GM21447 (cell line): Measurements from ENCODE around the gene ENTREP1.
"Not testable (repeated sequence)": the region's sequence is repeated elsewhere in the genome, so short reads cannot be mapped to it uniquely, and the experiment has no call there.

Experiments
- ATAC-seq: cut with Tn5 transposase; IDR thresholded peaks from one replicate; pipeline ENCODE4 v1.9.1; 2021; ENCODE audit not compliant: unreplicated experiment

Gene ENTREP1

DNA sequence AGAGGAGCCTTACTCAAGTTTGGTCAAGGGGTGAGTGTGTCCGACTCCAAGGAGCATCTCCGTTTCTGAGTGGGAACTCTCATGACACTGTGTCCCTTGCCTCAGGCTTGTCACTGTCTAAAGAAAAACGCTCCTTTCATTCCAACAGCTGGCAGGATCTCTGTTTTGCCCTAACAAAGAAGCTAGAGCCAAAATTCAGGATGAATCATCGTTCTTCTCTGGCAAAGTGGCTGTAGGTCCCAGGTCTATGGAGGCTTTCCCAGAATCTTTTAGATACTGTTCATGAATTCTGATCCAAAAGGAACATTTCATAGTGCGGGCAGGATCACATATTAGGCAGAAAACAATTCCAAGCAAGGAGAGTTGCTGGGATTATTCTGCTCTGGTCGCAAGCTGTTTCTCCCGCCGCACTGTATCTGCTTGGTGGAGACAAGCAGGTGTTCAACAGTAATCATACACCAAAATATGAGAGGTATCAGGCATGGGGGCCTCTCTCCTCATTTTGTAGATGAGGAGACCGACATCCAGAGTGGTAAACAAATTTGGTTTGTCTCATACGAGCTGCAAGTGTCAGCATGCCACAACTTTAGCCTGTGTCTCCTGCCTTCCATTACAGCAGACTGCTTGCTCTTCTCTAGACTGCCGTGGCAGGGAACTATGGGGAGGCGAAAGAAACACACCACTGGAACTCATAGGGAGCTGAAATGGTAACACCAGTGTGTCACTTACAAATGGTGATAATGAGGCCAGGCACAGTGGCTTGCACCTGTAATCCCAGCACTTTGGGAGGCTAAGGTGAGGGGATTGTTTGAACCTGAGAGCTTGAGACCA is 72.6 kb downstream of the ENTREP1 start:
- ATAC-seq: no peak

DNA sequence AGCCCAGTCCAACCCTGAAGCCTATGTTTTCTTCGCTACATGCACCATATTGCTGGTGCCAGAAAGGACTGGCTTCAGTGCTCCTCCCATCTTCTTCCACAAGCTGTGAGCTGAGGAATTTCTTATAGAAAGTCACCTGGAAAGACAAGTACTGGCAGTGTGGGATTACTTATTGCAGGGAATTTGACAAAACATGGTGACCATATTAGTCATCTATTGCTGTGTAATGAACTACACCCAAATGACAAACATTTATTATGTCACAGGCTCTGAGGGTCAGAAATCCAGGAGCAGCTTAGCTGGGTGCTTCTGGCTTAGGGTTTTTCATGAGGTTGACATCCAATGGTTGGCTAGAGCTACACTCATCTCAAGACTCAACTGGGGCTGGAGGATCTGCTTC is 75.5 kb downstream of the ENTREP1 start:
- no peak for ATAC-seq

DNA sequence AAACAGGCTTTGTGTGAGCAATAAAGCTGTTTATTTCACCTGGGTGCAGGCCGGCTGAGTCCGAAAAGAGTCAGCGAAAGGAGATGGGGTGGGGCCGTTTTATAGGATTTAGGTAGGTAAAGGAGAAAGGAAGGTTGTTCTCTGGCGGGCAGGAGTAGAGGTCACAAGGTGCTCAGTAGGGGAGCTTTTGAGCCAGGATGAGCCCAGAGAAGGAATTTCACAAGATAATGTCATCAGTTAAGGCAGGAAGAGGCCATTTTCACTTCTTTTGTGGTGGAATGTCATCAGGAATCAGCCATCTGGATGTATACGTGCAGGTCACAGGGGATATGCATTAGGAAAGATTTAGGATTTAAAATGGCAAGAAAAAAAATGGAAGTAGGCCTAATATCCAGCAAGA is 84.9 kb downstream of the ENTREP1 start:
- not testable (repeated sequence) for ATAC-seq

DNA sequence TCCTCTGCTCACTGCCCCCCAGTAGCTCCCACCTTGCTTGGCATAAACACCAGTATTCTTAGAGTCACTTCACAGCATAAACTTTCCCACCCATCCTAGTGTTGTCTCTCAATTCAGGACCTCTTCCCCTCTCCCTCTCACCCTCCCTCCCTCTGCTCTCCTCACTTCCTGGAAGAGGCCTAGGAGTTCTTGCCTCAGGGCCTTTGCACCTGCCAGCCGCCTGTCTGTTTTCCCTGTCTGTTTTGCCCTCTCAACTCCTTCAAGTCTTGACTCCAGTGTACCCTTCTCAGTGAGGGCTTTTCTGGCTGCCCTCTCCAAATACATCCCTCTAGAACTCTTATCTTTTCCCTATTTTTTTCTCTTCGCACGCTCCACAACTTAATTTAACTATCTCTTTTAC is 86.2 kb downstream of the ENTREP1 start:
- no peak for ATAC-seq

DNA sequence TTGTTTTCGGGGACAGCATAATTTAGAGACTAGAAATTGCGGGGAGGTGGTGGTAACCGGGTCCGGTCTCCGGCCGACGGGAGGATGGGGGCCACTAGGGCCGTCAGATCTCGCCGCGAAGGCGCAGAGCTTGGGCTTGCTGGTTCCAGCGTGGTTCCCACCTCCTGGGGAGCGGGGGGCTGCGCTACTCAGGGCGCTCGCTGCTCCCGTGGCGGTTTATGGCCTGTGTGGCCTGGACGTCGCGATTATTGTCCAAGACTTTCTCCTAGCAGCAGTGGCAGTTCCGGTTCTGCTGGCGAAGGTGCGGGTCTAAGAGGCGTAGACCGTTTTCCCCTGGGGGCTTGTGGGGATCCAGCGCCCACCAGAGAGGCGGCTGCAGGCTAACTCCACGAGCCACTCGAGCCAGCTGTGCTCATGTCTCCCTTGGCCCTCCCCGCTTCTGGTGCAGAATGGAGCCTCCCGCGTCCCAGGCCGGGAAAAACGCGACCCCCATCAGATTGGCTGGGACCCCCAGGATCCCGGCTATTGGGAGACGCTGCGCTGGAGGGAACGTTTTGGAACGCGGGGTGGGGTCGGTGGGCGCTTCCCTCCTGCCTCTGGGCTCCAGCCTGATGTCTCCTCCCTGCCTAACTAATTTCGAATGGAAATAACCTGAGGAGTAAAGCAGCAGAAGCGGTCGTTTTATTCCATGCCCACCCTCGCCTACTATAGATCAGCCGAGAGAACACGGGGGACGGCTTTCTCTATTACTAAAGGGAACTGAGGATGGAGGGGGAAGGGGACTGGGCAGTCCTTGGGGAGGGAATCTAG is 87.1 kb downstream of the ENTREP1 start:
- no peak for ATAC-seq

DNA sequence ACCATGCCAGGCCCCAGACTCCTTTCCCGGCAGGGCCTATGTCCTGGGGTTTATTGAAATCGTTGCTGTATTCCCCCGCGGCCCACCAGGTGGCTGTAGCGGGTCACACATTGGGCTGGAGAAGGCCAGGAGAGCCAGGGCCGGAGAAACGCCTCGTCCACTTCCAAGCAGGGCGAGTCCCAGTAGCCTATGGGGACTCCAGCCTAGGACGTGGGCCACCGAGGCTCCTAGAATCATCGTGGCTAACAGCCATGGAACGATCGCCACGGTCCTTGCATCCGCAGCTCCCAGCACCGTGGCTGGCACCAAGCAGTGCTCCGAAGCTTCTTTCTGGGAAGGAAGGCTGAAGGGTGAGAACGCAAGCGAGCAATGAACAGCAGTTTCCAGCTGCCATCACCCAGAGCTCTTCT is 87.7 kb downstream of the ENTREP1 start:
- ATAC-seq: no peak

DNA sequence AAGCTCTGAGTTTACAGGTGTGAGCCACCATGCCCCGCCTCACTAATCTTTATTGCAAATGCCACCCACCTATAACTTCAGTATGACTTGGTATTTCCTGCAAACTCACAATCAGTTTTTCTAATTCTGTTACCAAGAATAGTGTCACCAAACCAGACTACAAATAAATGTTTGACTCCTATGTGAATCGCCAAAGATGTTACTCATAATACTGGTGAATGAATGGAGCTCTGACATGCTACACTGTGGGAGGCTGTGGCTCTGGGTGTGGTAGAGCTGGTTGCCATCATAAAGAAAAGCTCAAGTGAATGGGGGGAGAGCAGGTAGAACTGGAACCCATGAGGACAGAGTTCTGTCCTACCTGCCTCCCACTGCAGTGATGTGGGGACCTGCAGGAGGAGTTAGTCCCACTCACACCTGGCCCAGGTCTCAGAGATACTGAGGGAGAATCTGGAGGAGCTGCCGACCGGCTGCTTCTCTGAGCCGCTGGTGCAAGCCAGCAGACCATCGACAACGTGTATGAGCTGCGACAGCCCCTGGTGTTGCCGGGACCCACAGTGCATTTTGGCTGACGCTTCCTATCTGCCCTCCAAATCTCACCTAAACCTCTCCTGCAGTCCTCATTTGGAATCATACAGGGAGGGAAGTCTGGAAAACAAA is 95.7 kb downstream of the ENTREP1 start:
- no peak for ATAC-seq

DNA sequence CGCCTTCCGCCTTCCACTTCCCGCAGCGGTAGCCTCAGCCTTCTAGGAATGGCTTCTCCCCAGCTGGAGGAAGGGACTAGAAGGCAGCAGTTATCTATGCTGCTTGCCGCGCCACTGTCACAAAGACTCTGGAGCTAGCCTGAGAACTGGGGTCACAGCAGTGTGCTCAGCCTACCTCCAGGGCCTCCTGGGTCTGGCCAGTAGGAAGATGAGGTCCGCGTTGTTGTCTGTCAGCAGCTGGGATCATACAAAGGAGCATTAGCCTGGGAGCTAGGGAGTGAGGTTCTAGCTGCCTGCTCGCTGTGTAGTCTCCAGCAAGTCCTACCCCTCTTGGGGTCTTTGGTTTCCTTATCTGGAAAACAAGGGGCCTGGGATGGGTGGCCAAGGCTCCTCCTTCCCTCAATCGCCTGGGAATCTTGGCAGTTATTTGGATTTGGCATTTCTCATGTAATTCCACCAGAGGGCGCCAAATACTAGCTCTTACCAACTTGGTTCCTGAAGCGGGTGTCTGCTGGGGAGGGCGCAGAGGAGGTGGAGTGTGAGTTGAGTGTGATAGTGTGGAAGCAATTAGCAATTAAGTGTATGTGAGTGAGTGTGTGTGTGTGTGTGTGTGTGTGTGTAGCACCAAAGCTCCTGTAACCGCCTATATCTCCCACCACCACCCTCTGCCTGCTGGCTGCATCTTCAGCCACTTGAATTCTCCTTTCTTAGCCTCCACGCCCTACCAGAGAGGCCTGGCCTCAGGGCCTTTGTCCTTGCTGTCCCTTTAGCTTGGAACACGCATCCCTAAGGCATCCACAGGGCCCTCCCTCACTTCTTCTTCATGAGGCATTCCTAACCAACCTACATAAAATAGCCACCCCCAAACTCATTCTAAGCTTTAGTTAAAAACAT is 97.1 kb downstream of the ENTREP1 start:
- ATAC-seq: no peak

DNA sequence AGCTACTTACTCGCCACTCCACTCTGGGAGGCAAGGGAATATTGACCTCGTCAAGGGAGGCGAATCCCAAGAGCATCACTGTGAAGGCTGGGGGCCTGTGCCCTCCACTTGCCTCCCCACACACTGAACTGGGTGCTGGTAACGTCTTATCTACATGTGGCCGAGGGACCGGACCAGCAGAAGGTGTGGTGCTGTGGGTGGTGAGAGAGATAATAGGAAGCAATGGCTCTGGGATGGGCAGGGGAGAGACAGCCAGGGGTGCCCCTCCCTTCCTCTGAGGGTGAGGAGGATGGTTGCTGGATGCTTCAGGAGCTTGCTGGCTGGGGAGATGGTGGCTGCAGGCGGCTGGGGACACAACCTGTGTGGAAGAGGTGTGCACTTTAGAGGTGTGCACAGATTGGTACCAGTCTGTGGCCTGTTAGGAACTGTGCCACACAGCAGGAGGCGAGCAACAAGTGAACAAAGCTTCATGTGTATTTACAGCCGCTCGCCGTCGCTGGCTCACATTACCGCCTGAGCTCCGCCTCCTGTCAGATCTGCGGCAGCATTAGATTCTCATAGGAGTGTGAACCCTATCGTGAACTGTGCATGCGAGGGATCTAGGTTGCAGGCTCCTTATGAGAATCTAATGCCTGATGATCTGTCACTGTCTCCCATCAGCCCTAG is 100.3 kb downstream of the ENTREP1 start:
- ATAC-seq: no peak

DNA sequence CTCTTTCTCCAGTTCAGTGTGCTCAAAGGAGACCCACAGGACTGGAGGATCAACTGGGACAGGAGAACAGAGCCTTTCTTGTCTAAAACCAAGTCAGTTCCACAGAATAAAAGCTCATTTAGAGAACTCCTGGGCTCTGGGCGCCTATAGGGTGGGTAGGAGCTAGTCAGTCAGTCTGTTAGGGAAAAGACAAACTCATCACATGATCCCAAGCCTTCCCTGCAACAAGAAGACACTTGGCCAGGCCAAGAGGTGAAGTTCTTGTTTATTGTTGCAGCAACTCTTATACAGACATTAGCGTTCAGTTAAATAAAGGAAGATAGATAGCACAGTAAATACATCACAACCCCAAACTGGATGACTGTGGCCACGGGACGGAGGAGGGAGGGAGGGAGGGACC is 102.3 kb downstream of the ENTREP1 start:
- no peak for ATAC-seq

DNA sequence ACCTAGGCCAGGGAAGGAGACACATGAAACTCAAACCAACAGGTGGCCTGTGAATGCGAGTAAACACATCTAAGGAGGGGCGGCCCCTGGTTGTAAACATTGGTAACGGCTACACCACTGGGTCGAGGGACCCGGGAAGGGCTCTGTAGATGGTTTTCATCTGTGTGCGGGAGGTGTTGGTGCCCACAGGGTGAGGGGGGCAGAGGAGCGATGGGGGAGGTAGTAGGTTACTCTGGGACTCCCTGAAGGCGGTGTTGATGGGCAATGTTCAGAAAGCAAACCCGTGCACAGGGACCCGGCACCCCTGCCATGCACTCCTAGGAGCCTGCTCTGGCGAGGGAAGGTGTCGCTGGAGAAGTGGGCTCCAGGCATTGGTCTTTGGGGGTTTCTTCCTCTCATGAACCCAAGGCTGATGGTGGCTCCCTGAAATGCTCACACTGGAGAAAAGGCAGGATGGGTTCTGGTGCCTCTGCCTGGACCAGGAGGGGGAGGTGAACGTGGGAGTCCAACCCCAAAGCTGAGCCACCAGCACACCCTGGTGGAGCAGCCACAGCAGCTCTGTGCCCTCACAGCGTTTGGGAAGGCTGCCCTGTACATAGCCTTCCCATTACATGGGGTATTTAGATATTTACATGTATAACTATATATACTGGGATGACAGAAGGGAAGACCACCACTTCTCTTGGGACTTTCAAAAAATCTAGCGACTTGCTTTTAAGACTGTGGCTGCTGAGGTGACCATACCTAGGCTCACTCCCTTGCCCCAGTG is 103.2 kb downstream of the ENTREP1 start:
- no peak for ATAC-seq

DNA sequence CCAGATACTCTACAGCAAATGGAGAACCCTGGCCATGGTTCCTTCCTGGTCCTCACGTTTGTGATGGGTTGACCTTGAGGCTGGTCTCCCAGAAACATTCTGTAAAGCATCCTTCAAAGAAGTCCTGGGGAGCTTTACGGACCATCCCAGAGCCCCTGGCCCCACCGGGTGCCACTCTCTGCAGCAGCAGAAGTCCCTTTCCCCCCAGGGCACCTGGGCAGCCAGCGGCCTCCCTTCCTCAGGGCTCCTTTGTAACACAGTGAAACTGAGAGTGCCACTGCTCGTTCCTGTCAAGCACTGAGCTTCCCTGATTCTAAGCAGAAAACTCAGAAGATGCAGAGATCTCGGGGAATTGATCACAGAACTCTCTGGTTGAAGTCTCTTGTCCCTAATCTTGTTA is 104.3 kb downstream of the ENTREP1 start:
- ATAC-seq: no peak

DNA sequence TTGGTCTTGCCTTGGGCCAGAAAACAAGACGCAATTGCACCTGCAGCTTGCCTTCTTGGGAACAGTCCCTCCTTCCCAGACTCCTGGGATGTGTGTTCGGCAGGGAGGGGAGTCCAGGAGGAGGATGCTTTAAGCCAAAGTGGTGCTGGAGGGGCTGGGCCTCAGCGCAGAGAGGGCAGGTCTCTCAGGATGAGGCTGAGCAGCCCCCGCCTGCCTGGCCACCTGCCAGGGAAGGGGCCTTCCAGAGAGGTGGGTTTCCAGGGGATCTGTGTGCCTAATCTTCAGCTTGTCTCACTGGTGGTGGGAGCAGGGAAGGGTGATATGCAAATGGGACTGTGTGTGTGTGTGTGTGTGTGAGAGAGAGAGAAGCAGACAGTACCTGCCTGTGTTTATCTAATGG is 105.2 kb downstream of the ENTREP1 start:
- no peak for ATAC-seq

DNA sequence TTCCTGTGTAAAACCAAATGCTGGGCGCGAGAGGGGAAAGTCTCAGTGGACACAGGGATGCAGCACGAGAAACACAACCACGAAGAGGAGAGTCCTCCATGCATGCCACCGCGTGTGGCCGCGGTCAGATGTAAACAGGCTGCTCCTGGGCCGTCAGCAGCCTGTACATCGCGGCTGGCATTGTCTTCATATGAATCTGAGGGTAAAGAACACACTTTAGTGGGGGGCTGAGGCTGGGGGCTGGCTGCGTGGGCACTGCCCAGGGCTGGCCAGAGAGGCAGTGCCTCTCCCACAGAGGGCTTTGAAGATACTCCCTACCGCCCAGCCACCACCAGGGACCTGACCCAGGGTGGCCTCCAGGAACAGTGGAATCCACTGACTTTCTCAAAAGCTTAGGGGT is 106.2 kb downstream of the ENTREP1 start:
- ATAC-seq: no peak

DNA sequence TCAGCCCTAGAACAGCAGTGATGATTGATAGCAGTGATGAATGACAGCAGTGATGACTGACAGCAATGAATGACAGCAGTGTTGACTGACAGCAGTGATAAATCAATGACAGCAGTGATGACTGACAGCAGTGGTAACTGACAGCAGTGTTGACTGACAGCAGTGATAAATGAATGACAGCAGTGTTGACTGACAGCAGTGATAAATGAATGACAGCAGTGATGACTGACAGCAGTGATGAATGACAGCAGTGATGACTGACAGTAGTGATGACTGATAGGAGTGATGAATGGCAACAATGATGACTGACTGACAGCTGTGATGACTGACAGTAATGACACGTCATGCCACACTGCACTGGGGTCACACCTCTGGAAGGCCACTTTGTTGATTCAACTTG is 106.8 kb downstream of the ENTREP1 start:
- ATAC-seq: no peak

DNA sequence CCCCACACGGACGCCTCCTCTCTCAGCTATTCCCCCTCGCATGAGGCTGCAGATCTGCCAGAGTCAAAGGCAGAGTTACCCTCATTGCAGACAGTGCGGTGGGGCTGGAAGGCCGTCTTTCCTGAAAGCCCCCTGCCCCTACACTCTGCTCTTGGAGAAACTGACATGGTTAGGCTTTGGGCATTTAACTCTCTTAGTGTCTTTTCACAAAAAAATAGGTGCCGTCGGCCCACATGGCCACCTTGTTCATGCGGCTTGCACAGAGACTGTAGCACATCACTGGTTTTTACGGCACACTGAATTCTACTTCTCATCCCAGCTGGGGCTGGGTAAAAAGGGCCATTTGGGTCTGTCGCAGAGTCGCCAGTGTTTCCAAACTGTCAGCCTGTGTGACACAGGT is 107.6 kb downstream of the ENTREP1 start:
- no peak for ATAC-seq

DNA sequence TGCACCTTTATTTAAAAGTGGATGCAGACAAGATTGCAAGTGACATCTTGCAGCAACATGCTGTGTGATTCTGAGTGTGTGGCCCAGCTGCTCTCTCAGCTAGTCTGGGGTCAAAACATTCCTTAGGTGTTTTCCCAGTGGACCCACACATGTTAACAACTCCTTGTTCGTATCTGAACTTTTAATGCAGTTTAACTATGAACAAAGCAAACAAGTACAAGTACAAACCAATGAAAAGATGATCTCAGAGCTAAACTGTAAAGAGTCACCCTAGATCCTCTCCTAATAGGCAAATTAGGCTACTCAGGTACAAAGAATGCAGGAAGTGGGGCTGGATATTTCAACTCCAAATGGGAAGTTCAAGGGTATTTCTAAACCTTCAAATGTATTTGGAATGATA is 108.4 kb downstream of the ENTREP1 start:
- ATAC-seq: no peak

DNA sequence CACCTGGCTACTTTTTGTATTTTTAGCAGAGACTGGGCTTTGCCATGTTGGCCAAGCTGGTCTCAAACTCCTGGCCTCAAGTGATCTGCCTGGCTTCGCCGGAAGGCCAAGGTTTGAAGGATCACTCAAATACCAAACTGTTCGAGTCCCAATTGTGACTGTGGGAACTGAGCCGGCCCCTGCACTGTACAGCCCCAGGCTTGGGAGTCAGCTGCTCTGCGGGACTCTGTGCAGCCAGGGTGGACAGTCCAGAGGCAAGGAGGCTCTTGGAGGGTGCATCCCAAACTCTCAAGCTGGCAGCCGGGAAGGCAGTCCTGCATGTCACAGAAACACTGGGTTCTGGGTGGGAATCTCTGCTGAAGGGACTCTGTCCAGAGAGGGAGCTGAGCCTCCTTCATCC is 109.0 kb downstream of the ENTREP1 start:
- no peak for ATAC-seq

DNA sequence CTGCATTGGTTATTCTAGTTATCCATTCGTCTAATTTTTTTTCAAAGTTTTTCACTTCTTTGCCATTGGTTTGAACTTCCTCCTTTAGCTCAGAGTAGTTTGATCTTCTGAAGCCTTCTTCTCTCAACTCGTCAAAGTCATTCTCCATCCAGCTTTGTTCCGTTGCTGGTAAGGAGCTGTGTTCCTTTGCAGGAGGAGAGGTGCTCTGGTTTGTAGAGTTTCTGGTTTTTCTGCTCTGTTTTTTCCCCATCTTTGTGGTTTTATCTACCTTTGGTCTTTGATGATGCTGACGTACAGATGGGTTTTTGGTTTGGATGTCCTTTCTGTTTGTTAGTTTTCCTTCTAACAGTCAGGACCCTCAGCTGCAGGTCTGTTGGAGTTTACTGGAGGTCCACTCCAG is 114.6 kb downstream of the ENTREP1 start:
- not testable (repeated sequence) for ATAC-seq
